Stomach (tissue), 4 donors: ENCODE results near the gene VAMP5.

ENCODE experiments used
- EP300 ChIP-seq: sonication (generic); formaldehyde crosslinking; IDR thresholded peaks from one replicate; pipeline ENCODE4 v1.6.1; 2017; ENCODE audit warnings: antibody characterized with exemption
- POLR2A ChIP-seq, 4 donors: fragments of 450-650 bp; IDR thresholded peaks; one replicate each; pipeline ENCODE4 v1.6.1; 2016; ENCODE audit warnings: antibody characterized with exemption in 4 of 4, control low read depth in 2 of 4, mild to moderate bottlenecking in 1 of 4, moderate library complexity in 1 of 4
- TF ChIP-seq, protein P1 (sequence below), 7 experiments: fragments of 450-650 bp in 4 of 7; fragments of 200-600 bp in 3 of 7; sonication (generic) in 3 of 7; IDR thresholded peaks; one replicate each; pipeline ENCODE4 v1.5.1; 2016 to 2019; ENCODE audit warnings: antibody characterized with exemption in 7 of 7, control low read depth in 2 of 7, mild to moderate bottlenecking in 1 of 7

DNA sequence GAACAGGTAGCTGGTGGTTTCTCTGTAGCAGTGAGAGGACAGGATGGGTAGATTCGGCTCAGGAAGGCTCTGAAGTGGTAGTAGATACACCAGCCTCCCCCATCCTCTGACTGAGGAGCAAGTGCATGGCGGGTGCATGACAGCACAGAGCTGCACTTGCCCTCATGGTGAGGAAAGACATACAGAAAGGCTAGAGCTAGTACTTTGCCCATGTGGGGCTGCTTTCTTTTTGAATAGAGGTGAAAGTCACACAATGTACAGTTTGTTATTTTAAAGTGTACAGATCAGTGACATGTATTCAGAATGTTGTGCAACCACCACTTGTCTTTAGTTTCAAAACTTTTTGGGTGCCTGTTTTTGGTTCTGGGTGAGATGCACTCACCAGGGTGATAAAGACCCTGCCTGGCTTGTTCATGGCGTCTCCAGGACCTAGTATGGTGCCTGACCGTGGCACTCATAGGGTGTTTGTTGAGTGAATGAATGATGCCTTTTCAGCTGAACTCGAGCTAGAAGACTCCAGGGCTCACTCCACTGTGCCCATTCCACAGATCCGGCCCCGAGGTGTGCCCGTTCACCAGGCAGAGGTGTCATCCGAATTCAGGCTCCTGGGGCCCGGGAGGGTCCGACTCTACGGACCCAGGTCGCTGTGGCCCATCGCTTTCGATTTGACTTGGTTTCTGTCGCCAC lies 421 bp upstream of the VAMP5 start:
- TF ChIP-seq EP300, result no peak
- TF ChIP-seq, protein P1, sequence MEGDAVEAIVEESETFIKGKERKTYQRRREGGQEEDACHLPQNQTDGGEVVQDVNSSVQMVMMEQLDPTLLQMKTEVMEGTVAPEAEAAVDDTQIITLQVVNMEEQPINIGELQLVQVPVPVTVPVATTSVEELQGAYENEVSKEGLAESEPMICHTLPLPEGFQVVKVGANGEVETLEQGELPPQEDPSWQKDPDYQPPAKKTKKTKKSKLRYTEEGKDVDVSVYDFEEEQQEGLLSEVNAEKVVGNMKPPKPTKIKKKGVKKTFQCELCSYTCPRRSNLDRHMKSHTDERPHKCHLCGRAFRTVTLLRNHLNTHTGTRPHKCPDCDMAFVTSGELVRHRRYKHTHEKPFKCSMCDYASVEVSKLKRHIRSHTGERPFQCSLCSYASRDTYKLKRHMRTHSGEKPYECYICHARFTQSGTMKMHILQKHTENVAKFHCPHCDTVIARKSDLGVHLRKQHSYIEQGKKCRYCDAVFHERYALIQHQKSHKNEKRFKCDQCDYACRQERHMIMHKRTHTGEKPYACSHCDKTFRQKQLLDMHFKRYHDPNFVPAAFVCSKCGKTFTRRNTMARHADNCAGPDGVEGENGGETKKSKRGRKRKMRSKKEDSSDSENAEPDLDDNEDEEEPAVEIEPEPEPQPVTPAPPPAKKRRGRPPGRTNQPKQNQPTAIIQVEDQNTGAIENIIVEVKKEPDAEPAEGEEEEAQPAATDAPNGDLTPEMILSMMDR (IDR thresholded peaks at IDR 0.05), result no peak
- no peak for TF ChIP-seq POLR2A (IDR thresholded peaks at IDR 0.05)
